H9 (cell line): ENCODE data around the gene LRP1B. TPM values are rescaled to one million over a fixed set of nuclear protein-coding genes. Genes with fewer than 3 reads are reported as not detected.

Experiments
- DNase-seq: peaks from one replicate; pipeline ENCODE4 v3.0.0-alpha.2; 2017
- H2AFZ ChIP-seq: one replicate; pipeline ENCODE4 v1.6.1; 2013; ENCODE audit warnings: mild to moderate bottlenecking, low read length, control low read depth, moderate library complexity
- H2AK5ac ChIP-seq: 2 replicates; pipeline ENCODE4 v1.6.1; 2013; ENCODE audit warnings: low read length, control low read depth, mixed read lengths; ENCODE audit not compliant: insufficient read length
- H2BK120ac ChIP-seq: one replicate; pipeline ENCODE4 v1.6.1; 2013; ENCODE audit warnings: low read depth, mild to moderate bottlenecking, low read length, control low read depth, inconsistent platforms; ENCODE audit not compliant: poor library complexity, severe bottlenecking
- H2BK12ac ChIP-seq: 2 replicates; pipeline ENCODE4 v1.6.1; 2013; ENCODE audit warnings: low read length, control low read depth, mixed read lengths, low read depth; ENCODE audit not compliant: insufficient read length
- H2BK15ac ChIP-seq: 2 replicates; pipeline ENCODE4 v1.6.1; 2013; ENCODE audit warnings: low read depth, low read length, control low read depth
- H2BK20ac ChIP-seq: one replicate; pipeline ENCODE4 v1.6.1; 2013; ENCODE audit warnings: low read depth, mild to moderate bottlenecking, low read length, control low read depth, inconsistent platforms; ENCODE audit not compliant: poor library complexity, severe bottlenecking
- H2BK5ac ChIP-seq: 2 replicates; pipeline ENCODE4 v1.6.1; 2013; ENCODE audit warnings: low read length, control low read depth, mixed read lengths; ENCODE audit not compliant: insufficient read length
- H3K14ac ChIP-seq: 2 replicates; pipeline ENCODE4 v1.6.1; 2013; ENCODE audit warnings: low read length, control low read depth; ENCODE audit not compliant: insufficient read depth
- H3K18ac ChIP-seq: 2 replicates; pipeline ENCODE4 v1.6.1; 2013; ENCODE audit warnings: low read depth, mild to moderate bottlenecking, mixed read lengths, low read length, control low read depth; ENCODE audit not compliant: insufficient read length
- H3K23ac ChIP-seq: 2 replicates; pipeline ENCODE4 v1.6.1; 2013; ENCODE audit warnings: low read length, control low read depth, mixed read lengths, low read depth; ENCODE audit not compliant: insufficient read length
- H3K23me2 ChIP-seq: 2 replicates; pipeline ENCODE4 v1.6.1; 2013; ENCODE audit warnings: low read depth, mild to moderate bottlenecking, mixed read lengths, low read length, control low read depth; ENCODE audit not compliant: insufficient read length, poor library complexity, severe bottlenecking
- H3K27ac ChIP-seq: 2 replicates; pipeline ENCODE4 v1.5.1; 2013; ENCODE audit warnings: low read length, control low read depth, mixed read lengths, low read depth; ENCODE audit not compliant: insufficient read length
- H3K27me3 ChIP-seq: 2 replicates; pipeline ENCODE4 v1.6.1; 2013; ENCODE audit warnings: low read length, control low read depth, inconsistent platforms; ENCODE audit not compliant: insufficient read depth
- H3K4ac ChIP-seq: 2 replicates; pipeline ENCODE4 v1.6.1; 2013; ENCODE audit warnings: low read depth, mild to moderate bottlenecking, control low read depth, inconsistent platforms, low read length, moderate library complexity
- H3K4me1 ChIP-seq: 2 replicates; pipeline ENCODE4 v1.6.1; 2013; ENCODE audit warnings: low read length, control low read depth, inconsistent platforms; ENCODE audit not compliant: insufficient read depth
- H3K4me2 ChIP-seq: 2 replicates; pipeline ENCODE4 v1.6.1; 2013; ENCODE audit warnings: low read length, control low read depth, mixed read lengths; ENCODE audit not compliant: insufficient read length, insufficient read depth
- H3K56ac ChIP-seq: 2 replicates; pipeline ENCODE4 v1.6.1; 2013; ENCODE audit warnings: low read depth, mild to moderate bottlenecking, mixed read lengths, low read length, control low read depth; ENCODE audit not compliant: insufficient read length
- H3K79me1 ChIP-seq: 2 replicates; pipeline ENCODE4 v1.6.1; 2013; ENCODE audit warnings: low read depth, mild to moderate bottlenecking, moderate library complexity, low read length, control low read depth, inconsistent platforms; ENCODE audit not compliant: insufficient read depth, poor library complexity, severe bottlenecking
- H3K79me2 ChIP-seq: 2 replicates; pipeline ENCODE4 v1.6.1; 2013; ENCODE audit warnings: low read length, control low read depth, inconsistent platforms; ENCODE audit not compliant: insufficient read depth
- H3K9ac ChIP-seq: 2 replicates; pipeline ENCODE4 v1.6.1; 2013; ENCODE audit warnings: low read length, control low read depth, mixed read lengths; ENCODE audit not compliant: insufficient read length; ENCODE audit errors: extremely low read depth
- H3K9me3 ChIP-seq: one replicate; pipeline ENCODE4 v1.6.1; 2013; ENCODE audit warnings: low read depth, low read length, inconsistent platforms; ENCODE audit not compliant: control insufficient read depth
- H3T11ph ChIP-seq: one replicate; pipeline ENCODE4 v1.6.1; 2013; ENCODE audit warnings: mild to moderate bottlenecking, low read length, control low read depth, inconsistent platforms
- H4K20me1 ChIP-seq: one replicate; pipeline ENCODE4 v1.6.1; 2013; ENCODE audit not compliant: control insufficient read depth, insufficient read length, insufficient read depth
- H4K5ac ChIP-seq: 2 replicates; pipeline ENCODE4 v1.6.1; 2013; ENCODE audit warnings: low read depth, mild to moderate bottlenecking, mixed read lengths, low read length, control low read depth; ENCODE audit not compliant: insufficient read length
- H4K8ac ChIP-seq: replicated peaks from 2 replicates; pipeline ENCODE4 v1.6.1; 2013; ENCODE audit warnings: low read length, control low read depth, mixed read lengths, low read depth; ENCODE audit not compliant: insufficient read length
- H4K91ac ChIP-seq: 2 replicates; pipeline ENCODE4 v1.6.1; 2013; ENCODE audit warnings: low read depth, mild to moderate bottlenecking, moderate library complexity, mixed read lengths, low read length, control low read depth; ENCODE audit not compliant: insufficient read length
- H3K27ac Mint-ChIP-seq, 3 experiments: 2 replicates in 2 of 3; 3 replicates in 1 of 3; pipeline ENCODE4 v1.8.0; 2020 to 2021; ENCODE audit warnings: mixed read lengths in 3 of 3, mild to moderate bottlenecking in 1 of 3, moderate library complexity in 1 of 3
- H3K27me3 Mint-ChIP-seq: 2 replicates; pipeline ENCODE4 v1.8.0; 2021; ENCODE audit warnings: low read depth, mild to moderate bottlenecking, moderate library complexity, mixed read lengths
- H3K36me3 Mint-ChIP-seq, 3 experiments: 2 replicates in 2 of 3; 3 replicates in 1 of 3; pipeline ENCODE4 v1.8.0; 2020 to 2021; ENCODE audit warnings: low read depth in 3 of 3, mixed read lengths in 3 of 3; ENCODE audit not compliant: insufficient read depth in 1 of 3
- H3K4me1 Mint-ChIP-seq, 2 experiments: 2 replicates each; pipeline ENCODE4 v1.8.0; 2020; ENCODE audit warnings: mixed read lengths in 2 of 2
- H3K4me3 Mint-ChIP-seq, 2 experiments: 2 replicates in 1 of 2; 3 replicates in 1 of 2; pipeline ENCODE4 v1.8.0; 2020 to 2021; ENCODE audit warnings: mild to moderate bottlenecking in 2 of 2, mixed read lengths in 2 of 2, moderate library complexity in 1 of 2
- H3K9me3 Mint-ChIP-seq, 2 experiments: 2 replicates in 1 of 2; 3 replicates in 1 of 2; pipeline ENCODE4 v1.8.0; 2020; ENCODE audit warnings: mild to moderate bottlenecking in 2 of 2, mixed read lengths in 2 of 2, moderate library complexity in 1 of 2
- WGBS: extraction: QIAGEN DNeasy Blood & Tissue Kit; methylation state at CpG from one replicate; pipeline ENCODE4 v1.1.7; 2013; ENCODE audit warnings: missing lambda C conversion rate, low lambda C conversion rate, mixed read lengths; ENCODE audit not compliant: insufficient read length; ENCODE audit errors: extremely low coverage; 5-methylcytosine and 5-hydroxymethylcytosine counted together
- total RNA-seq: library from RNA; stranded (reverse); gene quantifications from 2 replicates; pipeline ENCODE4 v1.2.1, GENCODE V29; 2021
- TF ChIP-seq, protein P1 (sequence below): fragments of 200-600 bp; sonication (generic); conservative IDR thresholded peaks from 3 replicates; pipeline ENCODE4 v1.8.0; 2021; ENCODE audit warnings: antibody characterized with exemption, mild to moderate bottlenecking

Gene LRP1B
- total RNA-seq, 1 experiment from 2014 or later: not detected

DNA sequence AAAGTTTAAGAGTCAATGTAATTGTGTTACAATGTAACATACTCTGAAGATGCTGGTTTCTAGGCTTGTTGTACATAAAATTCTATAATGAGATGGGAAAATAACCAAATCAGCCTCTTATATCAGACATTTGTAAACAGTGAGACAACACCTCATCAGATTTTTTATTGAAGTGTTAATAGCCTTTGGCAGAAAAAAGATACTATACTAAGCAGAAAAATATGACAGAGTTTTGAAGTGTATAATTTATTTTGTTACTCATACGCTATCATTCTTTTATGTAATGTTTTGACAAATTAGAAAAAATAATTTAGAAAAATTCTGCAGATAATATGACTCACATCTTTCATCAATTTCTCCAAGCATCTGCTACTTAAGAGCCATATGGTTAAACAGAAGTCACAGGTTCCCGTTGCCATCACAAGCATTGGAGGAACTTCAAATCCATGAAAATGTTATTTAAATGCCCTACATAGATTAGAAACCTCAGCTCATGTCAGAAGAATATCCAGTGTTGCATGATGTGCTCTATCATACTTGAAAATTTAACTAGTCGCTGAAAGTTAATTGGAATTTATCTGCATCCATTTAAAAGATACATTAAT is 535.4 kb downstream of the LRP1B start:
- H3K14ac ChIP-seq: no peak overlapping the region
- no peaks in the 10 kb centered on the region for H3K79me1 ChIP-seq
- no peak for DNase-seq
- H3K27ac ChIP-seq: no peak overlapping the region
- H3K4me2 ChIP-seq: no peak overlapping the region
- no peaks in the 10 kb centered on the region for H3K79me2 ChIP-seq
- no peak overlapping the region for H4K91ac ChIP-seq
- no CpG with 5 or more reads among the region's 3 CpGs for WGBS
- no peaks in the 10 kb centered on the region for H3K23me2 ChIP-seq
- H3K9me3 Mint-ChIP-seq: peaks cover 10 to 11% of the 10 kb centered on the region in 2 experiments; a peak in 4 of 5 replicates
- no peak overlapping the region for H2BK12ac ChIP-seq
- no peak overlapping the region for H2BK20ac ChIP-seq
- no peak overlapping the region for H2AK5ac ChIP-seq
- H3K4me3 Mint-ChIP-seq: no peak overlapping the region
- no peak overlapping the region for H4K8ac ChIP-seq
- no peak overlapping the region for H2BK5ac ChIP-seq
- no peak overlapping the region for H3K23ac ChIP-seq
- H3K27me3 Mint-ChIP-seq: no peaks in the 10 kb centered on the region
- TF ChIP-seq, protein P1, sequence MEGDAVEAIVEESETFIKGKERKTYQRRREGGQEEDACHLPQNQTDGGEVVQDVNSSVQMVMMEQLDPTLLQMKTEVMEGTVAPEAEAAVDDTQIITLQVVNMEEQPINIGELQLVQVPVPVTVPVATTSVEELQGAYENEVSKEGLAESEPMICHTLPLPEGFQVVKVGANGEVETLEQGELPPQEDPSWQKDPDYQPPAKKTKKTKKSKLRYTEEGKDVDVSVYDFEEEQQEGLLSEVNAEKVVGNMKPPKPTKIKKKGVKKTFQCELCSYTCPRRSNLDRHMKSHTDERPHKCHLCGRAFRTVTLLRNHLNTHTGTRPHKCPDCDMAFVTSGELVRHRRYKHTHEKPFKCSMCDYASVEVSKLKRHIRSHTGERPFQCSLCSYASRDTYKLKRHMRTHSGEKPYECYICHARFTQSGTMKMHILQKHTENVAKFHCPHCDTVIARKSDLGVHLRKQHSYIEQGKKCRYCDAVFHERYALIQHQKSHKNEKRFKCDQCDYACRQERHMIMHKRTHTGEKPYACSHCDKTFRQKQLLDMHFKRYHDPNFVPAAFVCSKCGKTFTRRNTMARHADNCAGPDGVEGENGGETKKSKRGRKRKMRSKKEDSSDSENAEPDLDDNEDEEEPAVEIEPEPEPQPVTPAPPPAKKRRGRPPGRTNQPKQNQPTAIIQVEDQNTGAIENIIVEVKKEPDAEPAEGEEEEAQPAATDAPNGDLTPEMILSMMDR: no peak
- peaks cover 3 to 21% (median 9%) of the 10 kb centered on the region in 3 experiments; a peak in 5 of 7 replicates for H3K36me3 Mint-ChIP-seq
- no peak overlapping the region for H2BK15ac ChIP-seq
- H3K27me3 ChIP-seq: no peaks in the 10 kb centered on the region
- H3K27ac Mint-ChIP-seq: no peak overlapping the region
- H4K20me1 ChIP-seq: no peaks in the 10 kb centered on the region
- no peak overlapping the region for H3K56ac ChIP-seq
- H3K4ac ChIP-seq: no peak overlapping the region
- H3K4me1 Mint-ChIP-seq: peaks cover 3 to 4% of the 10 kb centered on the region in 2 experiments; a peak in 3 of 4 replicates
- no peak overlapping the region for H2BK120ac ChIP-seq
- no peak overlapping the region for H3K9ac ChIP-seq
- no peak overlapping the region for H3K18ac ChIP-seq
- no peak overlapping the region for H4K5ac ChIP-seq
- peaks cover 6% of the 10 kb centered on the region for H3K9me3 ChIP-seq
- no peak overlapping the region for H3T11ph ChIP-seq
- H2AFZ ChIP-seq: no peak overlapping the region
- H3K4me1 ChIP-seq: no peaks in the 10 kb centered on the region
